GM10266 (cell line): Measurements from ENCODE around the gene ARHGEF10L.

ENCODE experiments used
- DNase-seq: peaks from one replicate; pipeline ENCODE4 v3.0.0; 2012; ENCODE audit errors: extremely low spot score
- CTCF ChIP-seq: IDR thresholded peaks from 2 replicates; pipeline ENCODE4 v1.5.1; 2012; ENCODE audit warnings: mild to moderate bottlenecking, low read depth; ENCODE audit not compliant: control insufficient read depth, insufficient read depth; ENCODE audit errors: missing control alignments

The ARHGEF10L gene

GRCh38 chr1:17687145-17687544 lies 147.6 kb downstream of the ARHGEF10L start:
- DNase-seq, result no peak
- TF ChIP-seq CTCF, result no peak

GRCh38 chr1:17688217-17688810 lies 148.8 kb downstream of the ARHGEF10L start:
- TF ChIP-seq CTCF, result no peak
- DNase-seq, result no peak

- no peak for TF ChIP-seq CTCF
- no peak for DNase-seq
Measured at GRCh38 chr1:17689011-17689410, 149.5 kb downstream of the ARHGEF10L start.

- no peak for DNase-seq
- TF ChIP-seq CTCF, result no peak
Measured at GRCh38 chr1:17690906-17691634, 151.6 kb downstream of the ARHGEF10L start.

GRCh38 chr1:17692645-17693044 lies 153.1 kb downstream of the ARHGEF10L start:
- no peak for TF ChIP-seq CTCF
- DNase-seq, result no peak

DNA sequence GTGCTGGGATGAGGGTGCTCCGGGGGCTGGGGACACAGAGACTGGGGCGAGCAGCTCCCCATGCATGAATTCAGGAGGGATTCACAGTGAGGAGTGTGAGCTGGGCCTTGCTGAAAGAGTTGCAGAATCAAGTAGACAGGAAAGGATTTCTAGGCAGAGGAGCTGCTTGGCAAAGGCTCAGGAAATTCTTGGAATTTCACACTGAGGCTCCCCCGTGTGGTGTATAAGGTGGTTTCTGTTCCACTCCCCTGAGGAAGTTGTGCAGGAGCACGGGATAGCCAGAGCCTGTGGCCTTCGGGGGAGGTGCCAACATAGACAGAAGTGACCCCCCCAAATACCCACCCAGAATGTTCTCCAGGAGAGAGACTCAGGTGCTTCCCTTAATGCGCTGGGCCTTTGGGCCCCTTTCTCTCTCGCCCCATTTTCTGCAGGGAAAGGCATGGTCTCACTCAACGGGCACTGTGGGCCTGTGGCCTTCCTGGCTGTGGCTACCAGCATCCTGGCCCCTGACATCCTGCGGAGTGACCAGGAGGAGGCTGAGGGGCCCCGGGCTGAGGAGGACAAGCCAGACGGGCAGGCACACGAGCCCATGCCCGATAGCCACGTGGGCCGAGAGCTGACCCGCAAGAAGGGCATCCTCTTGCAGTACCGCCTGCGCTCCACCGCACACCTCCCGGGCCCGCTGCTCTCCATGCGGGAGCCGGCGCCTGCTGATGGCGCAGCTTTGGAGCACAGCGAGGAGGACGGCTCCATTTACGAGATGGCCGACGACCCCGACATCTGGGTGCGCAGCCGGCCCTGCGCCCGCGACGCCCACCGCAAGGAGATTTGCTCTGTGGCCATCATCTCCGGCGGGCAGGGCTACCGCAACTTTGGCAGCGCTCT lies 157.2 kb downstream of the ARHGEF10L start:
- no peak for TF ChIP-seq CTCF
- DNase-seq, result no peak
